K562 (cell line): Measurements from ENCODE around the gene PTPRF. TPM values are rescaled to one million over a fixed set of nuclear protein-coding genes. Genes with fewer than 3 reads are reported as not detected.

Experiments used
- ATAC-seq: fragments of 200-7000 bp; cut with Tn5 transposase; 3 replicates; pipeline ENCODE4 v1.9.1; 2020; ENCODE audit warnings: moderate library complexity
- BruUV-seq: library from RNA; stranded (reverse); fragments of 400-500 nt; replicated peaks from 2 replicates; lab custom pipeline; 2021; lab: Mats Ljungman, UMichigan
- CTCF ChIA-PET: fragments of 300-600 bp; formaldehyde crosslinking; extraction: SDS; loops from one replicate; lab custom pipeline; 2021; ENCODE audit warnings: low intra/inter-chr PET ratio; lab: Yijun Ruan, JAX
- POLR2A ChIA-PET: fragments of 300-600, 350-650 bp; sonication (Branson Sonifier 250); formaldehyde crosslinking; extraction: SDS; loops from one replicate; lab custom pipeline; 2021; ENCODE audit warnings: antibody characterized with exemption, inconsistent platforms; lab: Yijun Ruan, JAX
- DNase-seq, 4 experiments: peaks; one replicate each; pipeline versions ENCODE4 v3.0.0 to v3.0.0-alpha.2; 2011 to 2018; ENCODE audit warnings: low spot score in 3 of 4, mixed read lengths in 3 of 4; ENCODE audit errors: extremely low read depth in 1 of 4
- FAIRE-seq: peaks from 2 replicates; lab custom pipeline; 2011; peaks lifted over from hg19 to GRCh38; lab: Jason Lieb, UNC
- H2AFZ ChIP-seq: 2 replicates; pipeline ENCODE4 v1.6.0; 2011; ENCODE audit warnings: low read depth, low read length, control low read depth, inconsistent platforms
- H3K27ac ChIP-seq: fragments of 200-600 bp; 3 replicates; pipeline ENCODE4 v1.8.0; 2011; ENCODE audit warnings: low read depth, mild to moderate bottlenecking, control low read depth, inconsistent platforms, low read length, moderate library complexity, mixed read lengths; ENCODE audit errors: extremely low read depth
- H3K27me3 ChIP-seq, 2 experiments: fragments of 300-600 bp in 1 of 2; 2 replicates in 1 of 2; 3 replicates in 1 of 2; pipeline versions ENCODE4 v1.6.0 to v1.8.0; 2011; ENCODE audit warnings: inconsistent platforms in 2 of 2, low read length in 2 of 2, mild to moderate bottlenecking in 1 of 2, mixed read lengths in 1 of 2, moderate library complexity in 1 of 2; ENCODE audit not compliant: control insufficient read depth in 2 of 2, insufficient read depth in 2 of 2
- H3K36me3 ChIP-seq: fragments of 300-600 bp; 3 replicates; pipeline ENCODE4 v1.8.0; 2011; ENCODE audit warnings: mild to moderate bottlenecking, low read length, inconsistent platforms; ENCODE audit not compliant: control insufficient read depth, insufficient read depth
- H3K4me1 ChIP-seq, 2 experiments: fragments of 200-600 bp in 1 of 2; replicated peaks in 1 of 2; 2 replicates in 1 of 2; 3 replicates in 1 of 2; pipeline versions ENCODE4 v1.5.1 to v1.8.0; 2011; ENCODE audit warnings: inconsistent platforms in 2 of 2, low read length in 2 of 2, mild to moderate bottlenecking in 1 of 2, mixed read lengths in 1 of 2, moderate library complexity in 1 of 2; ENCODE audit not compliant: control insufficient read depth in 2 of 2, insufficient read depth in 2 of 2
- H3K4me2 ChIP-seq: 2 replicates; pipeline ENCODE4 v1.6.1; 2011; ENCODE audit warnings: low read length, control low read depth, inconsistent platforms, mixed read lengths; ENCODE audit not compliant: insufficient read depth
- H3K4me3 ChIP-seq: fragments of 200-600 bp; sonication (generic), shearing (Covaris generic); 2 replicates; pipeline ENCODE4 v1.5.1; 2016; ENCODE audit warnings: control low read depth, inconsistent platforms
- H3K79me2 ChIP-seq: fragments of 200-600 bp; 3 replicates; pipeline ENCODE4 v1.8.0; 2011; ENCODE audit warnings: low read length, inconsistent platforms; ENCODE audit not compliant: control insufficient read depth, insufficient read depth
- H3K9ac ChIP-seq, 2 experiments: 2 replicates each; pipeline versions ENCODE4 v1.6.0 to v1.6.1; 2011; ENCODE audit warnings: low read depth in 2 of 2, low read length in 2 of 2, control low read depth in 1 of 2, inconsistent platforms in 1 of 2, mild to moderate bottlenecking in 1 of 2, mixed read lengths in 1 of 2; ENCODE audit not compliant: insufficient read depth in 1 of 2
- H3K9me1 ChIP-seq: one replicate; pipeline ENCODE4 v1.6.0; 2011; ENCODE audit warnings: inconsistent platforms, mild to moderate bottlenecking, low read length, moderate library complexity; ENCODE audit not compliant: control insufficient read depth, insufficient read depth
- H3K9me3 ChIP-seq: replicated peaks from 2 replicates; pipeline ENCODE4 v1.5.1; 2011; ENCODE audit warnings: low read depth, low read length, inconsistent platforms; ENCODE audit not compliant: control insufficient read depth, insufficient read depth
- H4K20me1 ChIP-seq: replicated peaks from 2 replicates; pipeline ENCODE4 v1.6.1; 2011; ENCODE audit warnings: low read length, inconsistent platforms, mixed read lengths; ENCODE audit not compliant: control insufficient read depth, insufficient read depth
- KDM1A ChIP-seq, 2 experiments: fragments of 450-650 bp; IDR thresholded peaks; 2 replicates each; pipeline ENCODE4 v1.6.1; 2016; ENCODE audit warnings: mild to moderate bottlenecking in 2 of 2
- MAFG ChIP-seq: fragments of 450-650 bp; conservative IDR thresholded peaks from 2 replicates; pipeline ENCODE4 v1.6.1; 2016; ENCODE audit warnings: missing genetic modification characterization, missing compliant biosample characterization
- POLR3A ChIP-seq: IDR thresholded peaks from 2 replicates; pipeline ENCODE4 v1.6.1; 2011; ENCODE audit warnings: borderline replicate concordance, mild to moderate bottlenecking, moderate library complexity; ENCODE audit not compliant: insufficient read length, insufficient read depth; ENCODE audit errors: extremely low read depth
- POU5F1 ChIP-seq: fragments of 150-350 bp; IDR thresholded peaks from 2 replicates; pipeline ENCODE4 v1.6.1; 2014; ENCODE audit warnings: borderline replicate concordance, low read length, low read depth, mild to moderate bottlenecking; ENCODE audit not compliant: partially characterized antibody
- PYGO2 ChIP-seq: fragments of 450-650 bp; IDR thresholded peaks from 2 replicates; pipeline ENCODE4 v1.6.1; 2016; ENCODE audit warnings: mild to moderate bottlenecking, missing genetic modification characterization, moderate library complexity, missing compliant biosample characterization
- TCF7 ChIP-seq: sonication (generic); IDR thresholded peaks from 2 replicates; pipeline ENCODE4 v1.6.1; 2016; ENCODE audit warnings: antibody characterized with exemption, borderline replicate concordance
- ZBTB34 ChIP-seq: fragments of 250-450 bp; sonication (Bioruptor Pico); IDR thresholded peaks from 2 replicates; pipeline ENCODE4 v1.8.0; 2021; ENCODE audit warnings: mild to moderate bottlenecking, moderate library complexity
- ZBTB43 ChIP-seq: sonication (generic); formaldehyde crosslinking; IDR thresholded peaks from 2 replicates; pipeline ENCODE4 v1.8.0; 2023; ENCODE audit warnings: mild to moderate bottlenecking, missing genetic modification reagents
- ZNF395 ChIP-seq: fragments of 200-800 bp; sonication (Bioruptor generic); IDR thresholded peaks from 2 replicates; pipeline ENCODE4 v1.6.1; 2017; ENCODE audit warnings: missing genetic modification characterization, missing compliant biosample characterization
- WGBS: fragments of 100-300 bp; shearing (Covaris generic); methylation state at CpG from one replicate; pipeline ENCODE4 v1.1.6; 2016; ENCODE audit warnings: low coverage, mixed read lengths; ENCODE audit not compliant: insufficient coverage; ENCODE audit errors: missing lambda C conversion rate; 5-methylcytosine and 5-hydroxymethylcytosine counted together
- in situ Hi-C: fragments of 300-500 bp; cut with MboI; formaldehyde crosslinking; loops from 4 replicates; pipeline ENCODE4 v1.15.0; 2018; ENCODE audit warnings: inconsistent platforms, mixed read lengths
- intact Hi-C: fragments of 100-400 bp; cut with micrococcal nuclease; formaldehyde crosslinking; loops from 2 replicates; pipeline ENCODE4 v1.14.2; 2022
- polyA plus RNA-seq, 8 experiments: library from polyadenylated mRNA; depleted of rRNA in 4 of 8; stranded (reverse) in 5 of 8; unstranded in 3 of 8; fragments of >200 nt; fragmentation: Nextera tagmentation in 2 of 8; fragmentation: Illumina TruSeq in 1 of 8; extraction: Ambion mirVana in 2 of 8; extraction: Trizol in 1 of 8; gene quantifications; 2 replicates each; pipeline versions ENCODE4 v1.2.1 to v1.2.3, GENCODE V29; 2011 to 2014; ENCODE audit warnings: inconsistent platforms in 1 of 8, missing spikeins in 1 of 8
- total RNA-seq, 7 experiments: library from RNA; depleted of rRNA in 6 of 7; stranded (reverse); fragments of >200 nt in 6 of 7; fragmentation: Illumina TruSeq in 2 of 7; extraction: Trizol in 2 of 7; gene quantifications; 2 replicates each; pipeline versions ENCODE4 v1.2.1 to v1.2.3, GENCODE V29; 2011 to 2021; ENCODE audit warnings: low replicate concordance in 1 of 7
- TF ChIP-seq, protein P1 (sequence below): fragments of 250-450 bp; sonication (Bioruptor Pico); IDR thresholded peaks from 2 replicates; pipeline ENCODE4 v1.5.0; 2021; ENCODE audit warnings: mild to moderate bottlenecking, moderate library complexity
- TF ChIP-seq, protein P2 (sequence below): fragments of 450-650 bp; formaldehyde crosslinking; IDR thresholded peaks from 2 replicates; pipeline ENCODE4 v1.4.0; 2020; ENCODE audit warnings: mild to moderate bottlenecking

Gene PTPRF
- total and polyA plus RNA-seq, 9 of the 15 experiments (the other 6 are each of a cell fraction or from before 2014, with no cell fraction given): 0.13 to 4.3 (median 1.1) TPM

GRCh38 chr1:43598622-43599021, 67.9 kb downstream of the PTPRF start:
- 6% methylated on average over 11 of the region's 11 CpGs for WGBS
- Histone ChIP-seq H3K9me1 (no peaks in the 10 kb centered on the region), H4K20me1 (peaks cover 27% of the 10 kb centered on the region), H3K79me2 (no peaks in the 10 kb centered on the region), H3K9ac (no peak overlapping the region), H3K27ac (no peak overlapping the region), H3K4me1 (peaks cover 0 to 6% of the 10 kb centered on the region in 2 experiments; a peak in 1 of 5 replicates), H3K9me3 (no peaks in the 10 kb centered on the region; the same call in 1 of the 2 replicates), H3K27me3 (peaks cover 54 to 97% of the 10 kb centered on the region in 2 experiments), H2AFZ (no peak overlapping the region), H3K4me2 (no peak overlapping the region), H3K4me3 (no peak overlapping the region), H3K36me3 (no peaks in the 10 kb centered on the region)
- BruUV-seq: no TSS peak
- POLR2A ChIA-PET: interaction anchor here (0.6 to 1.1 kb wide), 4 partner anchors 10 to 513 kb away, joined by 3 to 4 read pairs (median 3); no protein-coding TSS in a partner anchor
- intact Hi-C loops: no loop called here
- CTCF ChIA-PET: no interaction called here
- DNase-seq (no peak), ATAC-seq (no peak), FAIRE-seq (no peak)
- in situ Hi-C loops: no loop called here
- TF ChIP-seq ZNF395 (CRISPR knock-in tag) (no peak), ZBTB43 (CRISPR knock-in tag) (no peak), TCF7 (no peak), POU5F1 (no peak), MAFG (tag) (no peak), ZBTB34 (no peak), KDM1A (IDR thresholded peaks at IDR 0.05) (no peak), POLR3A (no peak), PYGO2 (tag) (no peak)
- TF ChIP-seq, protein P1, sequence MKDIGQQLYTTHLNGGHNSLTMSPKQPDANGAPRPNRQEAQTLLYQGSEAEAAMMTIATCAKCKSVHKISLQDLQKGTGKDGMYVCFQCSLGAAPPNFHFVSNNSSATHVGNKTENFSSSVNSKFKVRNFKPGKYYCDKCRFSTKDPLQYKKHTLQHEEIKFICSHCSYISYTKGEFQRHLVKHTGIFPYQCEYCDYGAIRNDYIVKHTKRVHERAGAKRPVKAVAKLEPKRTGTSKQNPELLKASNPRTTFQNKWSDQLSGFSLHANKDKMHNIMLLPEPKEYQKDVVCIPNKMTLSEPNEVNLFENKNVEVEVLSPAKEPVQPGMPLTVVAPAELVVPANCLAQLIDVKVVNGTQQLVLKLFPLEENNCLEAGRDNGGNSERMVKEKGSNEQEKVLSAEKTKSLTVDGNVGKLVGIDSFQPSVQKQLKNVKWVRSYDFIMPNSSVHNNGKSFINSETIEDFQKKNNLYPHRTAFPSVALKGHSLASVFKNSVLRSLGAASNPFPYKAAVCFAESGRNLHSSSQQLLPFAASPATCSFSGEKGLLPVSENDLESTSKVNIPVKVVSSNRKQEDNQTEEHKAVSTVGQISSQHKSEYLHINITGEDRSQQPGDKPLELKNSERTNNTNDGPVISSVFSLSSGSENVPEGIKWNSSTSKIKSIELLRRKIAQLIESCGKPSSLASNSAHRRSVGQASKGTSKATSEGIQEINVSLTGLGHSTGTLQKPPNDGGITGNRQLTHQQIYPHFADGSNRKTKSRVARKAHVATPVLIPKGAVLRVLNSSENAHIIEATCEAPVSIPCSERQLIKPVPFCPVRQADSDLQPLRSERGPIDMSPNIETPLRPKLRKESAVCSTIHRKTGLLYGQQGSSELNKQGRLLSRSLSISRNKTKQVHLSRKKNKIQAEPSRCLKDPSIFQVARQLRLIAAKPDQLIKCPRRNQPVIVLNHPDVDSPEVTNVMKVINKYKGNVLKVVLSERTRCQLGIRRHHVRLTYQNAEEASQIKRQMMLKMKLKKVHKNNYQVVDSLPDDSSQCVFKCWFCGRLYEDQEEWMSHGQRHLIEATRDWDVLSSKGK: no peak
- TF ChIP-seq, protein P2, sequence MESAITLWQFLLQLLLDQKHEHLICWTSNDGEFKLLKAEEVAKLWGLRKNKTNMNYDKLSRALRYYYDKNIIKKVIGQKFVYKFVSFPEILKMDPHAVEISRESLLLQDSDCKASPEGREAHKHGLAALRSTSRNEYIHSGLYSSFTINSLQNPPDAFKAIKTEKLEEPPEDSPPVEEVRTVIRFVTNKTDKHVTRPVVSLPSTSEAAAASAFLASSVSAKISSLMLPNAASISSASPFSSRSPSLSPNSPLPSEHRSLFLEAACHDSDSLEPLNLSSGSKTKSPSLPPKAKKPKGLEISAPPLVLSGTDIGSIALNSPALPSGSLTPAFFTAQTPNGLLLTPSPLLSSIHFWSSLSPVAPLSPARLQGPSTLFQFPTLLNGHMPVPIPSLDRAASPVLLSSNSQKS (CRISPR knock-in tag): no peak
